Right atrium auricular region (tissue), 2 donors: Measurements from ENCODE around the gene CDCA4. TPM values are rescaled to one million over a fixed set of nuclear protein-coding genes. Genes with fewer than 3 reads are reported as not detected.
A peak's percentile ranks its signal among the peaks of the same experiment; 100 is the strongest.
"Not testable (repeated sequence)": the region's sequence is repeated elsewhere in the genome, so short reads cannot be mapped to it uniquely, and the experiment has no call there.

Experiments used
- DNase-seq: peaks from one replicate; pipeline ENCODE4 v3.0.0-alpha.2; 2019; ENCODE audit warnings: low spot score
- H3K27ac ChIP-seq, 2 donors: fragments of 200-600 bp; sonication (generic); 1 replicate in 1 of 2; 2 replicates in 1 of 2; pipeline ENCODE4 v1.5.1; 2016 to 2019
- H3K27me3 ChIP-seq, 2 donors: fragments of 200-600 bp; sonication (generic); one replicate each; pipeline versions ENCODE4 v1.5.1 to v1.6.0; 2017 to 2019
- H3K36me3 ChIP-seq: fragments of 200-600 bp; sonication (generic); one replicate; pipeline ENCODE4 v1.5.1; 2016
- H3K4me1 ChIP-seq, 2 donors: fragments of 200-600 bp; sonication (generic); one replicate each; pipeline versions ENCODE4 v1.5.1 to v1.6.0; 2017 to 2019
- H3K4me3 ChIP-seq, 2 donors: fragments of 200-600 bp; sonication (generic); 1 replicate in 1 of 2; 2 replicates in 1 of 2; pipeline ENCODE4 v1.5.1; 2017 to 2019; ENCODE audit warnings: mild to moderate bottlenecking in 1 of 2, moderate library complexity in 1 of 2
- H3K9me3 ChIP-seq, 2 donors: fragments of 200-600 bp; sonication (generic); one replicate each; pipeline ENCODE4 v1.5.1; 2019
- total RNA-seq, 2 donors: library from RNA; depleted of rRNA; stranded (reverse); fragments of >200 nt; gene quantifications; one replicate each; pipeline ENCODE4 v1.1.0, GENCODE V29; 2016
- TF ChIP-seq, protein P1 (sequence below), 2 donors: fragments of 200-600 bp; sonication (generic); IDR thresholded peaks; one replicate each; pipeline ENCODE4 v1.5.1; 2019; ENCODE audit warnings: antibody characterized with exemption in 2 of 2

The CDCA4 gene
- total RNA-seq, 2 donors from 2014 or later: 3.3 to 5.1 TPM

GRCh38 chr14:105042813-105043212, 21.9 kb upstream of the CDCA4 start:
- no peaks in the 10 kb centered on the region for H3K36me3 ChIP-seq
- H3K4me1 ChIP-seq: no peaks in the 10 kb centered on the region
- H3K27ac ChIP-seq: no peak overlapping the region
- no peaks in the 10 kb centered on the region for H3K9me3 ChIP-seq
- no peaks in the 10 kb centered on the region for H3K27me3 ChIP-seq
- no peak for DNase-seq
- TF ChIP-seq, protein P1, sequence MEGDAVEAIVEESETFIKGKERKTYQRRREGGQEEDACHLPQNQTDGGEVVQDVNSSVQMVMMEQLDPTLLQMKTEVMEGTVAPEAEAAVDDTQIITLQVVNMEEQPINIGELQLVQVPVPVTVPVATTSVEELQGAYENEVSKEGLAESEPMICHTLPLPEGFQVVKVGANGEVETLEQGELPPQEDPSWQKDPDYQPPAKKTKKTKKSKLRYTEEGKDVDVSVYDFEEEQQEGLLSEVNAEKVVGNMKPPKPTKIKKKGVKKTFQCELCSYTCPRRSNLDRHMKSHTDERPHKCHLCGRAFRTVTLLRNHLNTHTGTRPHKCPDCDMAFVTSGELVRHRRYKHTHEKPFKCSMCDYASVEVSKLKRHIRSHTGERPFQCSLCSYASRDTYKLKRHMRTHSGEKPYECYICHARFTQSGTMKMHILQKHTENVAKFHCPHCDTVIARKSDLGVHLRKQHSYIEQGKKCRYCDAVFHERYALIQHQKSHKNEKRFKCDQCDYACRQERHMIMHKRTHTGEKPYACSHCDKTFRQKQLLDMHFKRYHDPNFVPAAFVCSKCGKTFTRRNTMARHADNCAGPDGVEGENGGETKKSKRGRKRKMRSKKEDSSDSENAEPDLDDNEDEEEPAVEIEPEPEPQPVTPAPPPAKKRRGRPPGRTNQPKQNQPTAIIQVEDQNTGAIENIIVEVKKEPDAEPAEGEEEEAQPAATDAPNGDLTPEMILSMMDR (IDR thresholded peaks at IDR 0.05): no peak
- H3K4me3 ChIP-seq: no peak overlapping the region

GRCh38 chr14:105041841-105042765, 21.2 kb upstream of the CDCA4 start:
- Histone ChIP-seq H3K36me3 (no peaks in the 10 kb centered on the region), H3K4me1 (no peaks in the 10 kb centered on the region), H3K4me3 (no peak overlapping the region), H3K27ac (no peak overlapping the region), H3K27me3 (no peaks in the 10 kb centered on the region), H3K9me3 (no peaks in the 10 kb centered on the region)
- TF ChIP-seq, protein P1 (IDR thresholded peaks at IDR 0.05): no peak
- no peak for DNase-seq

GRCh38 chr14:105039458-105040205, 18.7 kb upstream of the CDCA4 start:
- DNase-seq: no peak

DNA sequence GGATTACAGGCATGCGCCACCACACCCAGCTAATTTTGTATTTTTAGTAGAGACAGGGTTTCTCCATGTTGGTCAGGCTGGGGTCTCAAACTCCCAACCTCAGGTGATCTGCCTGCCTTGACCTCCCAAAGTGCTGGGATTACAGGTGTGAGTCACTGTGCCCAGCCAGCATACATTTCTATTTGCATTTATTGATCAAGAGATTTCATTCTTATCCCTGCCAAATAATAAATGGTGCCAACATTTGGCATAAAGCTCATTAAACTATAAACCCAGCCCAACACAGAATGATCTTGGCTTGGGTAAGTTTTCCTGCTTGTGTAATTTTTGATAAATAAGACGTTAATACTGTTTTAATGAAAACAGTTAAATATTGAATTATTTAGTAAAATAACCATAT, 14.7 kb upstream of the CDCA4 start:
- not testable (repeated sequence) for H3K9me3 ChIP-seq, DNase-seq, H3K27me3 ChIP-seq, H3K27ac ChIP-seq, H3K4me3 ChIP-seq, H3K4me1 ChIP-seq, H3K36me3 ChIP-seq

More at GRCh38 chr14:105039458-105040205, 18.7 kb upstream of the CDCA4 start:
- H3K4me1 ChIP-seq: no peaks in the 10 kb centered on the region
- no peaks in the 10 kb centered on the region for H3K9me3 ChIP-seq
- H3K27ac ChIP-seq: no peak overlapping the region
- no peaks in the 10 kb centered on the region for H3K27me3 ChIP-seq
- H3K4me3 ChIP-seq: no peak overlapping the region
- H3K36me3 ChIP-seq: no peaks in the 10 kb centered on the region
- TF ChIP-seq, protein P1 (IDR thresholded peaks at IDR 0.05): no peak

- H3K4me3 ChIP-seq: no peak overlapping the region
- no peaks in the 10 kb centered on the region for H3K4me1 ChIP-seq
- H3K36me3 ChIP-seq: no peaks in the 10 kb centered on the region
- TF ChIP-seq, protein P1 (IDR thresholded peaks at IDR 0.05): no peak
- no peak for DNase-seq
- H3K9me3 ChIP-seq: peaks cover 0 to 5% of the 10 kb centered on the region in 2 donors
- no peaks in the 10 kb centered on the region for H3K27me3 ChIP-seq
- no peak overlapping the region for H3K27ac ChIP-seq
These were observed 13.6 kb upstream of the CDCA4 start for GRCh38 chr14:105034315-105035039.

- DNase-seq, H3K4me1 ChIP-seq, H3K27me3 ChIP-seq, H3K9me3 ChIP-seq, H3K27ac ChIP-seq, H3K36me3 ChIP-seq: not testable (repeated sequence)
- H3K4me3 ChIP-seq: peak overlapping the region; percentile 23 to 47
These were observed 12.6 kb upstream of the CDCA4 start for GRCh38 chr14:105033412-105033900.

GRCh38 chr14:105032451-105032901, 11.6 kb upstream of the CDCA4 start:
- H3K27ac ChIP-seq, H3K4me3 ChIP-seq, DNase-seq, H3K36me3 ChIP-seq, H3K4me1 ChIP-seq, H3K9me3 ChIP-seq, H3K27me3 ChIP-seq: not testable (repeated sequence)
